HG02571 (cell line): ENCODE measurements around the gene ZNF580.
A peak's percentile ranks its signal among the peaks of the same experiment; 100 is the strongest.

ENCODE experiments used
- ATAC-seq: cut with Tn5 transposase; IDR thresholded peaks from one replicate; pipeline ENCODE4 v1.9.1; 2021; ENCODE audit warnings: mild to moderate bottlenecking, moderate library complexity; ENCODE audit not compliant: unreplicated experiment

Gene ZNF580

GRCh38 chr19:55674841-55675660, 34.2 kb downstream of the ZNF580 start, which contains the start of gene EPN1:
Gene EPN1 (plus strand): TSS chr19:55675226. CDS start chr19:55678628, 3,402 bp downstream.
- peak; percentile 67 for ATAC-seq

GRCh38 chr19:55675661-55676354, 35.0 kb downstream of the ZNF580 start:
- no peak for ATAC-seq

- no peak for ATAC-seq
Measured at GRCh38 chr19:55676383-55676782, 35.6 kb downstream of the ZNF580 start.

GRCh38 chr19:55676889-55677505, 36.2 kb downstream of the ZNF580 start:
- ATAC-seq = no peak

GRCh38 chr19:55677572-55678028, 36.8 kb downstream of the ZNF580 start:
- ATAC-seq = no peak

GRCh38 chr19:55678121-55678671, 37.4 kb downstream of the ZNF580 start:
- peak; percentile 62 for ATAC-seq

- no peak for ATAC-seq
Measured at GRCh38 chr19:55679343-55680257, 38.8 kb downstream of the ZNF580 start.

GRCh38 chr19:55680339-55681130, 39.7 kb downstream of the ZNF580 start:
- no peak for ATAC-seq

- ATAC-seq = no peak
Measured at GRCh38 chr19:55681131-55682092, 40.6 kb downstream of the ZNF580 start.

GRCh38 chr19:55683449-55684261, 42.9 kb downstream of the ZNF580 start:
- no peak for ATAC-seq

- no peak for ATAC-seq
Measured at GRCh38 chr19:55684946-55685681, 44.3 kb downstream of the ZNF580 start.

GRCh38 chr19:55685776-55686175, 45.0 kb downstream of the ZNF580 start:
- no peak for ATAC-seq

GRCh38 chr19:55686311-55687050, 45.7 kb downstream of the ZNF580 start:
- no peak for ATAC-seq

GRCh38 chr19:55687281-55688201, 46.7 kb downstream of the ZNF580 start:
- ATAC-seq = no peak
